Pons (tissue), 1 donor: ENCODE results near the gene DNAH8.

ENCODE experiments used
- DNase-seq: peaks from one replicate; pipeline ENCODE4 v3.0.0-alpha.2; 2016; ENCODE audit warnings: low spot score

DNAH8 gene

DNA sequence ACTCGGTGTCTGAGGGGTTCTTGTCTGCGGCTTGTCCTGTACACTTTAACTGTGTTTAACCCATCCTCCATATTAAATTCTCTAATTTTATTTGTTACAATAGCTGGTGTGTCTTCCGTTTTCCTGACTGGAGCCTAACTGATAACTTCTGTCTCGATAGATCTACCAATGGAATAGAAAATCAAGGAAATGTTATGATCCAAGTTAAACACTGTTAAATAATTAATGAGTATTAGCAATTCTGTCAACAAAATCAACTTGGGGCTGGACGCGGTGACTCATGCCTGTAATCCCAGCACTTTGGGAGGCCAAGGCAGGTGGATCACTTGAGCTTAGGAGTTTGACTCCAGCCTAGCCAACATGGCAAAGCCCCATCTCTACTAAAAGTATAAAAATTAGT is 81.7 kb downstream of the DNAH8 start:
- no peak for DNase-seq

DNA sequence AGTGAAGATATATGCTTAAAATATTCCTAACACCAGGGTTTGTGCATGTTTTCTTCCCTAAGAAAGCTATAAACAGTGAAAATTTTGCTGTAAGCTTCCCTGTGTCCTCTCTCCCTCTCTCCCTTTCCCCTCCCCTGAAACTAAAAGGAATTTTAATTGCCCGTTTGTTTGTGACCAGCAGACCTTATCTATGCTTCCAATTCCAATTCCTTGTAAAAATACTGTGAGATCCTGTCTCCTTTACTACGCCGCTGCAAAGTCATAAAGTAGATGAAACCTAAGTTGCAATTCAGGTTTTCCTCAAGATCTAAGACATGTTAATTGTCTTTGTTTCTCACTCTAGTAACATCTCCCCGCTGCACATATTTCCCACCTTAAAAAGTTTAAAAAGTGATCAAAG is 82.3 kb downstream of the DNAH8 start:
- DNase-seq = no peak

- DNase-seq = no peak
Measured at GRCh38 chr6:38799529-38800184, 84.5 kb downstream of the DNAH8 start.

DNA sequence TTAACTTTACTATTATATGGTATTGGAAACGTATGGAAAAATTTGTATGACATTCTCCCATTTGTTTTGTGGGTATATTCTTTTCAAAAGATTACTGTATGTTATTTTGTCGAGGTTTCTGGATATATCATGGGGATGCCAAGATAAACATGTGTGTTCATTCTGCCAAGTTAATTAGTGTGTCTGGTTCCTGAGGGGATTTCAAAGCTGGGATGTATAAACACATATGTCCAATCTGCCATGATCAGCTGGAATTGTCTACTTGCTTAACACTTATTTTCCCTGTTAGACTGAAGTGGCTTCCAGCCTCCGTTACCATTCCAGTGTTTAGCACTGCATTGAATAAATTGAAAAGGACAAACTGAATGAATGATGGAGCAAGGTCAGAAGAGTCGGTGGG is 86.2 kb downstream of the DNAH8 start:
- no peak for DNase-seq

- no peak for DNase-seq
Measured at GRCh38 chr6:38802497-38802896, 87.4 kb downstream of the DNAH8 start.

GRCh38 chr6:38803129-38803528 is 88.0 kb downstream of the DNAH8 start:
- no peak for DNase-seq

DNA sequence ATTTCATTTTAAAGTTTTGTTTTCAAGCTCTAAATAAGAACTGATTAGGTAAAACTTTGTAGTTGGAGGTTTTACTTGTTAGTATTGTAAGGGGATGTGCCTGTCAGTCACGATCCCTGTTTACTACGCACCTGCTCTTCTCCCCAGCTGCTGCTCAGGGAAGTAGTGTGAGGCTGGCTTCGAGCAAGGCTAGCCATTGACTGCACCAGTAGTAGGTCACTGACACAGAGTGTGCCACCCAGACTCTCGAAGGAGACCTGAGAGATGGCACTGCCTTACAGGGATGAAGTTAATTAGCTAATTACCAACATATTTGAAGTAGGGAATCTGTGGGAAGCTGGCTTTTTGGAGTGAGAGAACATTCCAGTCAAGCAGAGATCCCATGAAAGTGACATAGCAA is 89.2 kb downstream of the DNAH8 start:
- DNase-seq = no peak

GRCh38 chr6:38805127-38805655 is 90.1 kb downstream of the DNAH8 start:
- no peak for DNase-seq

DNA sequence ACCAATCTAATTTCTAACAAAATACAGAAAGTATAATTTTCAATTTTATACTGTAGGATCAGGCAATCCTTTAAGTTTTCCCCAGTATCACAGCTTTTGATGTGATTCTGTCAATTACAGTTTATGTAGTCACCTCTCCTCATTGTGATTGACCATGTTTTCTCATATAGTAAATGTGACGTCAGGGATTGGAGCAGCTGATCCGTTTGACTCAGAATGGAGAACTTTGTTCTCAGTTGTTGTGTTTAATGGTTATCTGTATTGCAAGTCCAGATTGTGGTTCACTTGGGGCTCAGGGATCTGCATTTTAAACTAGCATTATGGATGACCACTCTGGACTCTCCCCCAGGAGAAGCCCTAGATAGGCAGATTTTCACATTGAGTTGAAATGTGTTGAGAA is 90.6 kb downstream of the DNAH8 start:
- DNase-seq = no peak

DNA sequence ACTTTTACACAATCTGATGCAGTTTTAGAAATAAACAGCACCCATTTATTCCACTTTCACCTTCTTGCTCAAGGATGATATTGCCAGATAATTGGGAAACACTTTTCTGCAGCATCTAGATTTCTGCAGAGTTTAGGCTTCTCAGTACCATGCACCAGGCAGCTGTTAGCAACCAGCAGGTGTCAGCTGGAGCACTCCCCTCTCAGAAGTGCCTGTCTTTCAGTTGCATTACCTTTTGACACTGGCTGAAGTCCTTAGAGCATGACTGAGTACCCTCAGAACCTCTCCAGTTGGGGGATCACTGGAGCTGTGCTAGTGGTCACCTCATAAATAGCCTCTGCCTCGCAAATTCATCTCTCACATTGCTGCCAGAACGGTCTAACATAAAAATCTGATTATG is 91.2 kb downstream of the DNAH8 start:
- no peak for DNase-seq

GRCh38 chr6:38806833-38807232 is 91.7 kb downstream of the DNAH8 start:
- DNase-seq = no peak

DNA sequence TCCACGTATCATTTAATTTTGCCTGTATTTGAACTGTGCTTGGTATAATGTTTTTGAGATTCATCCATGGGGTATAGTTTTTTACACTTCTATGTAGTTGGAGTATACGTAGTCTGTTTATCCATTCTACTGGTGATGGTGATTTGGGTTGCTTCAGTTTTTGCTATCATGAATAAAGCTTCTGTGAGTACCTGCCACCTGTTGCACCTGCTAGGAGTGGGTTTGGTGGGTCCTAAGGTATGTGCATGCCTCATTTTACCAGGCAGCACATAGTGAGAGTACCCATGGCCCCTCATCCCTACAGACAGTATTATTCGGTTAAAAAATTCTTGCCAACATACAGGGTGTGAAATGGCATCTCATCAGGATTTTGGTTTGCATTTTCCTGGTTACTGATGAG is 92.9 kb downstream of the DNAH8 start:
- no peak for DNase-seq

DNA sequence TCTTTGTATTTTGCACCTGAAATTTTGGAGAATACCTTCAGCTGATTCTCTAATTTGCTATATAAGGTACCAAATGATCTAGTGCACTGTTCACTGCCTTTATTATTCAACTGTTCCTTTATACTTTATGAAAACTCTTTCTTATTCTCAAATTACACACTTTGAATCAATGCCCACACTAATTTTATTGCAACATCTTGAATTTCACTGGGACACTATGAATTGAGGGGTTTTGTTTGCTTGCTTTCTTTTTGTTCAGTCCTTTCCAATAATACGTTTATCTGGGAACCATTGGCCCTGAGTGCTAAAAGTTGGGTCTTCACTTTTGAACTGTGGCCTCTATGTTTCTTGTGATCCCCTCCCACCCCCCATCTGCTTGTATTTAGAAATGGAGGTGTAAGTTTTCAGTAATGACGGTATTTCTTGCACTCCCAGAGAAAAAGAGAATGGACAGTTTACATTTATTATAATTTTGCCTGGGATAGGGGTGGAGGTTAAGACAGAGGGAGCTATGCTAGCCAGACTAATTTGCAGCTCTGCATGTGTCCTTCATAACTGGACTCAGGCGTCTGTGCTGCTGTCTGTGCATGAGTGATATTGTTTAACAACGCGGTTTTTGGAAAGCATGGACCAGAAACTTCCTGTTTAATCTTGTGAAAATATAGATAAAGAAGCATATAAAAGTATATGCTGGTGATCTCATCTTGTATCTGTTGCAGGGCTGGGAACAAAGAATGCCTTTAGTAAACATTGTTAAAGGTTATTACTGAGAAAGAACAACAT is 98.1 kb downstream of the DNAH8 start:
- no peak for DNase-seq

- DNase-seq = no peak
Measured at GRCh38 chr6:38814761-38815160, 99.7 kb downstream of the DNAH8 start.

DNA sequence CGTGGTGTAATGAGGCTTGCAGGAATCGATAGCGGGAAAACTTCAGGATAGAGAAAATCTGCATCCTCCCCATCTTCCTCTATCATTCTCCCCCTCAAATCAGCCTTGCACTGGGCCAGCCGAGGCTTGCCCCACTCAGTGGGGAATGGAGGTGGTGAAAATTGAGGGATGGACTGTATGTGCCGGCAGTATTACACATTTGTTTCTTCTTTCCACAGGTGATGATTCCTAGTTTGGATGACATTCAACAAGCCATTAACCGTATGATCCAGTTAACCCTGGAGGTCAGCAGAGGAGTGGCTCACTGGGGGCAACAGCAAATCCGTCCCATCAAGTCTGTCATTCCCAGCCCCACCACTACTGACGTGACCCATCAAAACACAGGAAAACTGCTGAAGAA is 100.1 kb downstream of the DNAH8 start:
- DNase-seq = no peak

- no peak for DNase-seq
Measured at GRCh38 chr6:38818691-38819090, 103.6 kb downstream of the DNAH8 start.

DNA sequence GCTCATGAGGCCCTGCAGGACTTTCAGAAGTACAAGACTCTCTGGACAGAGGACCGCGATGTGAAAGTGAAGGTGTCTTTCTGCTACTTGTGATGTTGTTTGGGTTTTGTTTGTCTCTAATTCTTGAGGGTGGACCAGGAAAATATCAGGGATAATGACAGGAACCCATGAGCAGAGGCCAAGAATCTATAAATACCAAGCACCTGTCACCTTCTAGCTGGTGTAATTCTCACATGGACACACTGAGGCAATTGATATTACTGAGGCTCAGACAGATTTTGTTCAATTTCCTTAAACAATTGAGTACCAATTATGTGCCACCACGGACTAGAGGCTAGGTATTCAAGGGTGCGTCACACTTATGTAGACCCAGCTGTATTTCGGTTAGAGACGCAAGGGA is 107.9 kb downstream of the DNAH8 start:
- DNase-seq = no peak

GRCh38 chr6:38824243-38824894 is 109.3 kb downstream of the DNAH8 start:
- no peak for DNase-seq

- DNase-seq = no peak
Measured at GRCh38 chr6:38827024-38827423, 111.9 kb downstream of the DNAH8 start.

- DNase-seq = no peak
Measured at GRCh38 chr6:38831865-38832264, 116.8 kb downstream of the DNAH8 start.

DNA sequence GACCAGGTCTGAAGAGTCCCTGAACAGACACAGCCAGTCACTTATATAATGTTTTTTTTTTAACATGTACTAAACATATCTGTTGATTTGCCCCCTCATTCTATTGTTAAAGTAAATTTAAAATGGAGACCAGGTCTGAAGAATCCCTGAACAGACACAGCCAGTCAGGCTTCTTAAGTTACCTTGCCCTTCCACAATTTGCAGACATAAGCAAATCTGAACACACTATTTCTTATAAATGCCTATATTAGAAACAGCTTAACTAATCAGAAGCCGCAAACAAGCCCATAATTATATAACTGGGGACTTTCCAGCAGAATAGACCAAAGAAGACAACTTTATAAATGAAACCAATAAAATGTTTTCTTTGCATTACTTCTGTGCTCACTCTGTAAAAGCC is 118.2 kb downstream of the DNAH8 start:
- no peak for DNase-seq

GRCh38 chr6:38836585-38836984 is 121.5 kb downstream of the DNAH8 start:
- no peak for DNase-seq

- DNase-seq = no peak
Measured at GRCh38 chr6:38837101-38837500, 122.0 kb downstream of the DNAH8 start.
